ENCODE results near the gene BCL2. TPM values are rescaled to one million over a fixed set of nuclear protein-coding genes. Genes with fewer than 3 reads are reported as not detected.

Gene BCL2
- total and polyA plus RNA-seq, 9 of the 15 experiments (the other 6 are each of a cell fraction or from before 2014, with no cell fraction given): 0.10 to 1.1 (median 0.65) TPM

GRCh38 chr18:63158676-63159291, 160.8 kb downstream of the BCL2 start:
- FAIRE-seq: no peak
- Histone ChIP-seq H4K20me1 (replicated peaks; ENCODE audit: control insufficient read depth, insufficient read depth, low read length) (no peaks in the 10 kb centered on the region), H2AFZ (ENCODE audit: low read depth, low read length) (no peak overlapping the region), H3K27me3 (ENCODE audit: control insufficient read depth in 2 of 2, insufficient read depth in 2 of 2, low read length in 2 of 2) (peaks cover 8 to 37% of the 10 kb centered on the region in 2 experiments; a peak in 3 of 5 replicates), H3K4me2 (ENCODE audit: insufficient read depth, low read length) (no peak overlapping the region), H3K36me3 (ENCODE audit: control insufficient read depth, insufficient read depth, low read length) (no peaks in the 10 kb centered on the region), H3K4me3 (no peak overlapping the region), H3K9ac (ENCODE audit: insufficient read depth in 1 of 2, low read depth in 2 of 2, low read length in 2 of 2) (no peak overlapping the region), H3K27ac (ENCODE audit: extremely low read depth, low read depth, low read length) (no peak overlapping the region), H3K9me3 (replicated peaks; ENCODE audit: control insufficient read depth, insufficient read depth, low read depth, low read length) (no peaks in the 10 kb centered on the region), H3K9me1 (ENCODE audit: control insufficient read depth, insufficient read depth, low read length) (no peaks in the 10 kb centered on the region), H3K4me1 (replicated peaks in 1 of 2; ENCODE audit: control insufficient read depth in 2 of 2, insufficient read depth in 2 of 2, low read length in 2 of 2) (no peaks in the 10 kb centered on the region; a peak in 2 of 5 replicates), H3K79me2 (ENCODE audit: control insufficient read depth, insufficient read depth, low read length) (no peaks in the 10 kb centered on the region)
- DNase-seq (ENCODE audit: extremely low read depth in 1 of 4, low spot score in 3 of 4): no peak
- WGBS (ENCODE audit: insufficient coverage, low coverage, missing lambda C conversion rate): 10% methylated on average over 6 of the region's 6 CpGs
- intact Hi-C loops (cut with micrococcal nuclease): loop anchor here (10.0 kb wide), 1 partner anchor 134 kb away; no protein-coding TSS in a partner anchor
- ChIA-PET POLR2A (interaction anchor here (0.6 kb wide), 1 partner anchor 18 kb away, joined by 3 read pairs; no protein-coding TSS in a partner anchor), CTCF (ENCODE audit: low intra/inter-chr PET ratio) (interaction anchor here (0.5 kb wide), 1 partner anchor 163 kb away, joined by 3 read pairs; no protein-coding TSS in a partner anchor)
- TF ChIP-seq HDAC2 (IDR thresholded peaks at IDR 0.05) (no peak), HNRNPLL (IDR thresholded peaks at IDR 0.05; ENCODE audit: low read depth, low read length, poor library complexity, severe bottlenecking) (no peak), KHSRP (IDR thresholded peaks at IDR 0.05) (no peak), MYNN (IDR thresholded peaks at IDR 0.05) (no peak), MYNN (CRISPR knock-in tag; IDR thresholded peaks at IDR 0.05) (no peak), ZNF3 (CRISPR knock-in tag; IDR thresholded peaks at IDR 0.05) (no peak), CUX1 (CRISPR knock-in tag; IDR thresholded peaks at IDR 0.05) (no peak), SOX6 (IDR thresholded peaks at IDR 0.05) (no peak), MCM3 (IDR thresholded peaks at IDR 0.05) (no peak), SIRT6 (IDR thresholded peaks at IDR 0.05; ENCODE audit: low read depth, low read length) (no peak)
- ATAC-seq: no peak
- in situ Hi-C loops (cut with MboI): no loop called here
- BruUV-seq (replicated peaks): no TSS peak

All from K562 (cell line).